ENCODE data around the gene MTHFD2L. TPM values are rescaled to one million over a fixed set of nuclear protein-coding genes. Genes with fewer than 3 reads are reported as not detected.

Gene MTHFD2L
- total RNA-seq, 4 donors from 2014 or later: 22.3 to 30.8 (median 27.0) TPM

DNA sequence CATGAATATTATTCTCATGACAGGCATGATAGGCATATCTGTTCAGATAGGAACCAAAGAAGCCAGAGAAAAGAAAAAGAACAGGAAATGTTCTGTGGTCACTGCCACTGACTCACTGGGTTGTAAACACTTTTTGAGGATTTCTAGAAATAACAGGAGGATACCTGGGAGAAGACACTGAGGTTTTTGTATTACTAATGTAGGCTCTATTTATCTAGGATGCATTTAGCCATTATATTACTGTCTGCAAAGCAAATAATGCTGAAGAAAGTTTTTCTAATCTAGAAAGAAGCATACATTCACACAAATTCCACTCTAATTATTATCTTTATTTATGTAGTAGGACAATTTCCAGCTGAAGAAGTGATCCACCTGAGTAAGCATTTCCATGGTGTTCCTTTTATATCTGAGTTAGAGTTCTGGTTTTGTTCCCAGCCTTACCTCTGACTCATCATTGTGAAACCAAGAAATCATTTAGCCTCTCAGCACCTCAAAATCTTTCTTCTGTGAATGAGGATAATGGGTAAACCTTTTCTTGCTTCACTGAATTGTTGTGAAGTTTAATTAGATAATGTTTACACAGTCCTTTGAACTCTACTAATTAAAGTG lies 110.2 kb downstream of the MTHFD2L start:
- H3K9me3 ChIP-seq: no peaks in the 10 kb centered on the region
- TF ChIP-seq, protein P1, sequence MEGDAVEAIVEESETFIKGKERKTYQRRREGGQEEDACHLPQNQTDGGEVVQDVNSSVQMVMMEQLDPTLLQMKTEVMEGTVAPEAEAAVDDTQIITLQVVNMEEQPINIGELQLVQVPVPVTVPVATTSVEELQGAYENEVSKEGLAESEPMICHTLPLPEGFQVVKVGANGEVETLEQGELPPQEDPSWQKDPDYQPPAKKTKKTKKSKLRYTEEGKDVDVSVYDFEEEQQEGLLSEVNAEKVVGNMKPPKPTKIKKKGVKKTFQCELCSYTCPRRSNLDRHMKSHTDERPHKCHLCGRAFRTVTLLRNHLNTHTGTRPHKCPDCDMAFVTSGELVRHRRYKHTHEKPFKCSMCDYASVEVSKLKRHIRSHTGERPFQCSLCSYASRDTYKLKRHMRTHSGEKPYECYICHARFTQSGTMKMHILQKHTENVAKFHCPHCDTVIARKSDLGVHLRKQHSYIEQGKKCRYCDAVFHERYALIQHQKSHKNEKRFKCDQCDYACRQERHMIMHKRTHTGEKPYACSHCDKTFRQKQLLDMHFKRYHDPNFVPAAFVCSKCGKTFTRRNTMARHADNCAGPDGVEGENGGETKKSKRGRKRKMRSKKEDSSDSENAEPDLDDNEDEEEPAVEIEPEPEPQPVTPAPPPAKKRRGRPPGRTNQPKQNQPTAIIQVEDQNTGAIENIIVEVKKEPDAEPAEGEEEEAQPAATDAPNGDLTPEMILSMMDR (IDR thresholded peaks at IDR 0.05): no peak
- no peaks in the 10 kb centered on the region for H3K36me3 ChIP-seq
- H3K27me3 ChIP-seq: no peaks in the 10 kb centered on the region
- H3K4me1 ChIP-seq: no peaks in the 10 kb centered on the region
- no peak for DNase-seq
- intact Hi-C loops (cut with DNase I): no loop called here
- no peak overlapping the region for H3K27ac ChIP-seq
- H3K4me3 ChIP-seq (replicated peaks in 1 of 3): no peak overlapping the region

DNA sequence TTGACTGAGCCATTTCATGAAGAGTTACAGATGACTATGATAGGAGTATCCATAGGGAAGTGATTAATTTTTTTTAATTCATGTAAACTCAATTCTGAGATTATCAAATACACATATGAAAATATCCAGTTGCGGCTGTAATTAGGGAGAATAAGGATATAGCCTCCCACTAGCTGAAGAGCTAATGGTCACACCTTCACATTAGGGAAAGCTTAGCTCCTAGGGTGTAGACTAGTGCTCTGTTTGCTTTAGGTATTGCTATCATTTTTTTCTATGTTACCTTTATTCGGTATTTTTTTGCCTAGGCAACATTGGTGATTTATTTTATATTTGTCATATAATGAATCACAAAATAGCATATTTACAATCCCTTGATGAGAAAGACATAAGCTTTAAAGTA lies 110.7 kb downstream of the MTHFD2L start:
- 95% methylated on average over 2 of the region's 2 CpGs for WGBS, 2 donors
- H3K36me3 ChIP-seq: no peaks in the 10 kb centered on the region
- no peak overlapping the region for H3K4me3 ChIP-seq (replicated peaks in 1 of 3)
- H3K9me3 ChIP-seq: no peaks in the 10 kb centered on the region
- no peak for TF ChIP-seq POLR2A (IDR thresholded peaks at IDR 0.05)
- TF ChIP-seq, protein P1 (IDR thresholded peaks at IDR 0.05): no peak
- no peaks in the 10 kb centered on the region for H3K27me3 ChIP-seq
- H3K27ac ChIP-seq: no peak overlapping the region
- intact Hi-C loops (cut with DNase I): no loop called here
- no peaks in the 10 kb centered on the region for H3K4me1 ChIP-seq
- DNase-seq: no peak

DNA sequence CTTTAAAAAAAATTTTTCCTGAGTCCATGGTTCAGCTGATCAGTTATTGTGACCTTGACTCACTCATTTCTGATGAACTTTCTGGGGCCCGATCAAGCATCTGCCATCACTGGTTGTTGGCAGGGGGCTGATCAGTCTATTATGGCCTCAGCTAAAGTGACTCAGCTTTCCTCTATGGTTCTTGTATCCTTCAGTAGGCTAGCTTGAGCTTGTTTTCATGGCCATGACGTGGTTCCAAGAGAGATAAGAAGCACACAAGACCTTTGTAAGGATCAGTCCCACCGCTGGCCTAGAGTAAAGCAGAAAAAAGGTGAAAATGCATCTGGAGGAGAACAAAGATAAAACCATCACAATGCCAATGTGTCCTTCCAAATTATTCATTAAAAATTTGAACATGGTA lies 120.6 kb downstream of the MTHFD2L start:
- no peak overlapping the region for H3K27ac ChIP-seq
- H3K9me3 ChIP-seq: no peaks in the 10 kb centered on the region
- H3K27me3 ChIP-seq: no peaks in the 10 kb centered on the region
- no peaks in the 10 kb centered on the region for H3K4me1 ChIP-seq
- whole genome bisulfite sequencing, 2 donors: 93 to 97% methylated on average over 3 of the region's 3 CpGs
- intact Hi-C loops (cut with DNase I): no loop called here
- TF ChIP-seq POLR2A (IDR thresholded peaks at IDR 0.05): no peak
- TF ChIP-seq, protein P1 (IDR thresholded peaks at IDR 0.05): no peak
- H3K36me3 ChIP-seq: no peaks in the 10 kb centered on the region
- DNase-seq: no peak
- H3K4me3 ChIP-seq (replicated peaks in 1 of 3): no peak overlapping the region

DNA sequence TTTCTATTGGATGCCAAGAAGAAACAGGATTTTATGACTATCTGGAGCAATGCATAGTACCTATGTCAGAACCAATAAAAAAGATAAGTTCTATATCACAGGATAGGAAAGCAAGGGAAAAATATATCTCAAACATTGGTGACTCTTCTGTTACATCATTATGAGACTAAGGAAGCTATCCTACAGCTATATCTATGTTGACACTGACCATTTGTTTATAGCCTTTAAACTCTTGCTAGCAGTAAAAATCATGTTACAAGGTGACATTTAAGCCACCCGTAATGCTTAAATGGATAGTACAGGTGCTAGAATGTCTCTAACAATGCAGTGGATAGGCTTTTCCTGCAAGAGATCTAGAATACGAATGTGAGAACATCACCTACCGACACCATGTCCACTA lies 121.8 kb downstream of the MTHFD2L start:
- no peak for TF ChIP-seq POLR2A (IDR thresholded peaks at IDR 0.05)
- TF ChIP-seq, protein P1 (IDR thresholded peaks at IDR 0.05): no peak
- H3K27me3 ChIP-seq: no peaks in the 10 kb centered on the region
- no peak overlapping the region for H3K27ac ChIP-seq
- no peaks in the 10 kb centered on the region for H3K4me1 ChIP-seq
- no peak overlapping the region for H3K4me3 ChIP-seq (replicated peaks in 1 of 3)
- intact Hi-C loops (cut with DNase I): no loop called here
- H3K36me3 ChIP-seq: no peaks in the 10 kb centered on the region
- H3K9me3 ChIP-seq: no peaks in the 10 kb centered on the region
- 94 to 99% methylated on average over 3 of the region's 3 CpGs for WGBS, 2 donors
- DNase-seq: no peak

DNA sequence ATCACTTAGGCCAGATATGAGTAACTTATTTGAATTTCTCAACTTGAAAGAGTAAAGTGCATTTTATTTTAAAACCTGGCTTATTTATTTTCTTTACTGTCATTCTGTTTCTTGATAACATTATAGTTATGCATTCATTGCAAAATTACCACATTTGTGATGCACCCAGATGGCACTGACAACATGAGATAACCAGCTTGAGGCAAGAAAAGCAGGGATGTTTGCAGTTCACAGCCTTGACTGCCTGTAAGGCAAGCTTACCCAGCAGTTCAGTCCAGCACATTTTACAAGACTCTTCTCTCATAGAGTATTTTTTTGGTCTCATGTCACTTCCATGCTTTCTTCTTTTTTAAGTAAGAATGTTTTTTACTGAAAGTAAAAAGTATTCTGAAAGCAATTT lies 125.0 kb downstream of the MTHFD2L start:
- H3K27ac ChIP-seq: no peak overlapping the region
- no peak for DNase-seq
- H3K4me1 ChIP-seq: no peaks in the 10 kb centered on the region
- no peaks in the 10 kb centered on the region for H3K9me3 ChIP-seq
- intact Hi-C loops (cut with DNase I): no loop called here
- no peaks in the 10 kb centered on the region for H3K36me3 ChIP-seq
- H3K27me3 ChIP-seq: no peaks in the 10 kb centered on the region
- no peak overlapping the region for H3K4me3 ChIP-seq (replicated peaks in 1 of 3)
- TF ChIP-seq, protein P1 (IDR thresholded peaks at IDR 0.05): no peak
- no peak for TF ChIP-seq POLR2A (IDR thresholded peaks at IDR 0.05)
